ENCODE results near the gene MRNIP.

DNA sequence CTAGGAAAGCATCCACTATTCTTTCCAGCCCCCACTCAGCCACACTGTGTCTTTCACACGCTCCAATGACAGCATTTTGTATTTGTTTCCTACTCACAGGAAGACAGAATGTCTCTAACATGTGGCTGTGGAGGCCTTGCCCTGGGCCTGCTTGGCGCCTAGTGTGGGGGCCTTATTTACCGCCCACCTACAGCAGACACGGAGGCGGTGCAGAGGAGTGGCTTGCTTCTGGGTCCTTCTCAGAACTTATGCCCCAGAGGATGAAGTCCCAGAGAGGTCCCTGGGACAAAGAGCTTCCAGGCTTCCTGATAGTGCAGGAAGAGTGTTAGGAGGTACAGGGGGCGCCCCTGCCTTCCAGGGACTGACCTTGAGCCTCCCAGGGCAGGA is 8.5 kb upstream of the MRNIP start:
- TF ChIP-seq, protein P1, sequence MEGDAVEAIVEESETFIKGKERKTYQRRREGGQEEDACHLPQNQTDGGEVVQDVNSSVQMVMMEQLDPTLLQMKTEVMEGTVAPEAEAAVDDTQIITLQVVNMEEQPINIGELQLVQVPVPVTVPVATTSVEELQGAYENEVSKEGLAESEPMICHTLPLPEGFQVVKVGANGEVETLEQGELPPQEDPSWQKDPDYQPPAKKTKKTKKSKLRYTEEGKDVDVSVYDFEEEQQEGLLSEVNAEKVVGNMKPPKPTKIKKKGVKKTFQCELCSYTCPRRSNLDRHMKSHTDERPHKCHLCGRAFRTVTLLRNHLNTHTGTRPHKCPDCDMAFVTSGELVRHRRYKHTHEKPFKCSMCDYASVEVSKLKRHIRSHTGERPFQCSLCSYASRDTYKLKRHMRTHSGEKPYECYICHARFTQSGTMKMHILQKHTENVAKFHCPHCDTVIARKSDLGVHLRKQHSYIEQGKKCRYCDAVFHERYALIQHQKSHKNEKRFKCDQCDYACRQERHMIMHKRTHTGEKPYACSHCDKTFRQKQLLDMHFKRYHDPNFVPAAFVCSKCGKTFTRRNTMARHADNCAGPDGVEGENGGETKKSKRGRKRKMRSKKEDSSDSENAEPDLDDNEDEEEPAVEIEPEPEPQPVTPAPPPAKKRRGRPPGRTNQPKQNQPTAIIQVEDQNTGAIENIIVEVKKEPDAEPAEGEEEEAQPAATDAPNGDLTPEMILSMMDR (conservative IDR thresholded peaks at IDR 0.05) = no peak
- no peak for TF ChIP-seq EZH2 (IDR thresholded peaks at IDR 0.05; ENCODE audit: low read depth)
